Measurements from ENCODE around the gene WDPCP.
"Not testable (repeated sequence)": the region's sequence is repeated elsewhere in the genome, so short reads cannot be mapped to it uniquely, and the experiment has no call there.

The WDPCP gene

DNA sequence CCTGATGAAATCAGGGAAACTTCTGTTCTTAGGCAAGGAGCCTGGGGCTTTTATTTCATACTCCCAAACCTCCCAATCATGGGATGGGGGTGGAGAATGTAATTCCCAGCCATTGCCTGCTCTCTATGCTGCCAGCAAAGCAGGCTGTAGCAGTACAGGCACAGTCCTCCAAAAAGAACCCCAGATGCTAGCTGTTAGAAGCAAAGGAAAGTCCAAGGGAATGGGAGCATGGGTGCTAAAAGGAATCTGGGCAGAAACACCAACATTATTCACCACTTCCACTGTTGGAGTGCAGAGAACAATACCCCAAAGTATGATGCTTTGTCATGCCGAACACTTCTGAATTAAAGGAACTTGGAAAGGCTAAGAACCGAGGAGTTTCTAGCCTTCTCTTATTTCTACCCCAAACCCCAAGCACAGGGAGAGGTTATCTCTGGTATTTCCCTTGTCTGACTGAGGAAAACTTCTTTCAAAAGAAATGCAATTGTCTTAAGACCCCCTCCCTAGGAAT is 25.2 kb upstream of the WDPCP start:
- no peaks in the 10 kb centered on the region for H3K9me3 ChIP-seq
- no peaks in the 10 kb centered on the region for H3K27me3 ChIP-seq
- no peak overlapping the region for H3K4me3 ChIP-seq (ENCODE audit: low read depth in 1 of 2, low read length in 1 of 2)
- H3K27ac ChIP-seq = no peak overlapping the region
- TF ChIP-seq CTCF (IDR thresholded peaks at IDR 0.05) = no peak
- H3K36me3 ChIP-seq = no peaks in the 10 kb centered on the region
- H3K4me1 ChIP-seq (ENCODE audit: control insufficient read depth in 1 of 2, insufficient read depth in 1 of 2, low read depth in 1 of 2, low read length in 1 of 2) = no peaks in the 10 kb centered on the region

- Histone ChIP-seq H3K27me3 (no peaks in the 10 kb centered on the region), H3K4me3 (ENCODE audit: low read depth in 1 of 2, low read length in 1 of 2) (no peak overlapping the region), H3K36me3 (peaks cover 20% of the 10 kb centered on the region), H3K4me1 (ENCODE audit: control insufficient read depth in 1 of 2, insufficient read depth in 1 of 2, low read depth in 1 of 2, low read length in 1 of 2) (no peaks in the 10 kb centered on the region), H3K27ac (no peak overlapping the region), H3K9me3 (no peaks in the 10 kb centered on the region)
- TF ChIP-seq CTCF (IDR thresholded peaks at IDR 0.05) = no peak
Observed at GRCh38 chr2:63610525-63610924, 22.2 kb upstream of the WDPCP start.

DNA sequence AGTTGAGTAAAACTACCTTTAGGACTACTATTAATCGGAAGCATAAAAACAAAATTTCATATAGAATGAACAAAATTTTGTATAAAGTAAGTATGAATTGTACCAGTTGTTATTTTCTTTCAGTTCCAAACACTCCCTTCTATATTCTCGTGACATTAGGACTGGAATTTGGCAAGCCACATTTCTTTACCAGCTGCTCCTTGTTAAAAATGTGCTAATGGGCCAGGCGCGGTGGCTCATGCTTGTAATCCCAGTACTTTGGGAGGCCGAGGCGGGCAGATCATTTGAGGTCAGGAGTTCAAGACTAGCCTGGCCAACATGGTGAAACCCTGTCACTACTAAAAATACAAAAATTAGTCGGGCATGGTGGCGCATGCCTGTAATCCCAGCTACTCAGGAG is 20.6 kb upstream of the WDPCP start:
- H3K36me3 ChIP-seq = peaks cover 36% of the 10 kb centered on the region
- H3K27ac ChIP-seq; H3K4me1 ChIP-seq (ENCODE audit: control insufficient read depth in 1 of 2, insufficient read depth in 1 of 2, low read depth in 1 of 2, low read length in 1 of 2): not testable (repeated sequence)

GRCh38 chr2:63604666-63605065 is 16.4 kb upstream of the WDPCP start:
- TF ChIP-seq CTCF (IDR thresholded peaks at IDR 0.05) = no peak
- Histone ChIP-seq H3K36me3 (peaks cover 68% of the 10 kb centered on the region), H3K4me1 (ENCODE audit: control insufficient read depth in 1 of 2, insufficient read depth in 1 of 2, low read depth in 1 of 2, low read length in 1 of 2) (no peaks in the 10 kb centered on the region), H3K27ac (no peak overlapping the region), H3K9me3 (no peaks in the 10 kb centered on the region), H3K27me3 (no peaks in the 10 kb centered on the region), H3K4me3 (ENCODE audit: low read depth in 1 of 2, low read length in 1 of 2) (no peak overlapping the region)

More for the DNA sequence above, 20.6 kb upstream of the WDPCP start:
- H3K9me3 ChIP-seq; H3K27me3 ChIP-seq; H3K4me3 ChIP-seq (ENCODE audit: low read depth in 1 of 2, low read length in 1 of 2): not testable (repeated sequence)

DNA sequence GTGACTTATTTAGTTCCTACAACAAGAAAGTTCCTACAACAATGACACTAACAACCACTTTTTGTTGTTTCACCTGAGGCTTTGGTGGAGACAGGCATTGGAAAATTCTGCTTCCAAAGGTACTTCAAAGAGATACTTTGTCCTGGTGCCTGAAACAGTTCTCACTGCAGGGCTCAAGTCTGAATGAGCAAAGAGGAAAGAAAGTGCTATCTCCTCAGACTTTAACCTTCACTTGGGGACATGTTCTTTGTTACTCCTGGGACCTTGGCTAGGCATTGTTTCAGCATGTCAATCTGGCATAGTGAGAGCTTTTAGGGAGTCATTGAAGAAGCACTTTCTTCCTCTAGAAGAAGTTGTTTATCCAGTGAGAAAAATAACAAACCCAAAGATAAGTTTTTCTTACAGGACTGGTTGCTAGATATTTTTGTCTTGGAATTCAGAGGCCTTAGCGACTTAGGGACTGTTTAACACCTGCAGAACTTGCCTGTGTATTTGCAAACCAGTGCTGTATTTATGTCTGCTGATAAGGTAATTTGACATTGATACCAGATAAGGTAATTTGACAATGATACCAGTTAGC is 12.7 kb upstream of the WDPCP start:
- Histone ChIP-seq H3K9me3 (no peaks in the 10 kb centered on the region), H3K4me1 (ENCODE audit: control insufficient read depth in 1 of 2, insufficient read depth in 1 of 2, low read depth in 1 of 2, low read length in 1 of 2) (peaks cover 0 to 4% of the 10 kb centered on the region in 2 experiments), H3K4me3 (ENCODE audit: low read depth in 1 of 2, low read length in 1 of 2) (no peak overlapping the region), H3K27me3 (no peaks in the 10 kb centered on the region), H3K36me3 (peaks cover 59% of the 10 kb centered on the region), H3K27ac (no peak overlapping the region)
- TF ChIP-seq CTCF (IDR thresholded peaks at IDR 0.05) = no peak

DNA sequence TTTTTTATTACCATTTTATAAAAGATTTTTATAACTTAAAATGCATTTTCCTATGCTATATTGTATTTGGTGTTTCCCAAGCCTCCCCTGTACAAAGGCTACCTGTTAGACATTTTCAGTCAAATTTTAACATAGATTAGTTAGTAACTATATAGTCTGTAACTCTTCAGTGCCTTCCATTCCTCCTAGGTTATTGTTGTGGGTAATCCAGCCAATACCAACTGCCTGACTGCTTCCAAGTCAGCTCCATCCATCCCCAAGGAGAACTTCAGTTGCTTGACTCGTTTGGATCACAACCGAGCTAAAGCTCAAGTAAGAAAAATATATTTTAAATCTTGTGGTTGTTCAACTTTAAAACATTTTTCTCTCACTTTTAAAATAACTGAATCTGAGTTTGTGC is 10.7 kb upstream of the WDPCP start:
- no peak overlapping the region for H3K4me3 ChIP-seq (ENCODE audit: low read depth in 1 of 2, low read length in 1 of 2)
- peaks cover 44% of the 10 kb centered on the region for H3K36me3 ChIP-seq
- TF ChIP-seq CTCF (IDR thresholded peaks at IDR 0.05) = no peak
- peaks cover 0 to 7% of the 10 kb centered on the region in 2 experiments for H3K4me1 ChIP-seq (ENCODE audit: control insufficient read depth in 1 of 2, insufficient read depth in 1 of 2, low read depth in 1 of 2, low read length in 1 of 2)
- no peaks in the 10 kb centered on the region for H3K9me3 ChIP-seq
- H3K27me3 ChIP-seq = no peaks in the 10 kb centered on the region
- H3K27ac ChIP-seq = no peak overlapping the region
